H9 (cell line): Measurements from ENCODE around the gene TCFL5. TPM values are rescaled to one million over a fixed set of nuclear protein-coding genes. Genes with fewer than 3 reads are reported as not detected.
A peak's percentile ranks its signal among the peaks of the same experiment; 100 is the strongest.

Experiments
- DNase-seq: peaks from one replicate; pipeline ENCODE4 v3.0.0-alpha.2; 2017
- H2AFZ ChIP-seq: one replicate; pipeline ENCODE4 v1.6.1; 2013; ENCODE audit warnings: mild to moderate bottlenecking, low read length, control low read depth, moderate library complexity
- H2AK5ac ChIP-seq: 2 replicates; pipeline ENCODE4 v1.6.1; 2013; ENCODE audit warnings: low read length, control low read depth, mixed read lengths; ENCODE audit not compliant: insufficient read length
- H2BK120ac ChIP-seq: one replicate; pipeline ENCODE4 v1.6.1; 2013; ENCODE audit warnings: low read depth, mild to moderate bottlenecking, low read length, control low read depth, inconsistent platforms; ENCODE audit not compliant: poor library complexity, severe bottlenecking
- H2BK12ac ChIP-seq: 2 replicates; pipeline ENCODE4 v1.6.1; 2013; ENCODE audit warnings: low read length, control low read depth, mixed read lengths, low read depth; ENCODE audit not compliant: insufficient read length
- H2BK15ac ChIP-seq: 2 replicates; pipeline ENCODE4 v1.6.1; 2013; ENCODE audit warnings: low read depth, low read length, control low read depth
- H2BK20ac ChIP-seq: one replicate; pipeline ENCODE4 v1.6.1; 2013; ENCODE audit warnings: low read depth, mild to moderate bottlenecking, low read length, control low read depth, inconsistent platforms; ENCODE audit not compliant: poor library complexity, severe bottlenecking
- H2BK5ac ChIP-seq: 2 replicates; pipeline ENCODE4 v1.6.1; 2013; ENCODE audit warnings: low read length, control low read depth, mixed read lengths; ENCODE audit not compliant: insufficient read length
- H3K14ac ChIP-seq: 2 replicates; pipeline ENCODE4 v1.6.1; 2013; ENCODE audit warnings: low read length, control low read depth; ENCODE audit not compliant: insufficient read depth
- H3K18ac ChIP-seq: 2 replicates; pipeline ENCODE4 v1.6.1; 2013; ENCODE audit warnings: low read depth, mild to moderate bottlenecking, mixed read lengths, low read length, control low read depth; ENCODE audit not compliant: insufficient read length
- H3K23ac ChIP-seq: 2 replicates; pipeline ENCODE4 v1.6.1; 2013; ENCODE audit warnings: low read length, control low read depth, mixed read lengths, low read depth; ENCODE audit not compliant: insufficient read length
- H3K23me2 ChIP-seq: 2 replicates; pipeline ENCODE4 v1.6.1; 2013; ENCODE audit warnings: low read depth, mild to moderate bottlenecking, mixed read lengths, low read length, control low read depth; ENCODE audit not compliant: insufficient read length, poor library complexity, severe bottlenecking
- H3K27ac ChIP-seq: 2 replicates; pipeline ENCODE4 v1.5.1; 2013; ENCODE audit warnings: low read length, control low read depth, mixed read lengths, low read depth; ENCODE audit not compliant: insufficient read length
- H3K27me3 ChIP-seq: 2 replicates; pipeline ENCODE4 v1.6.1; 2013; ENCODE audit warnings: low read length, control low read depth, inconsistent platforms; ENCODE audit not compliant: insufficient read depth
- H3K4ac ChIP-seq: 2 replicates; pipeline ENCODE4 v1.6.1; 2013; ENCODE audit warnings: low read depth, mild to moderate bottlenecking, control low read depth, inconsistent platforms, low read length, moderate library complexity
- H3K4me1 ChIP-seq: 2 replicates; pipeline ENCODE4 v1.6.1; 2013; ENCODE audit warnings: low read length, control low read depth, inconsistent platforms; ENCODE audit not compliant: insufficient read depth
- H3K4me2 ChIP-seq: 2 replicates; pipeline ENCODE4 v1.6.1; 2013; ENCODE audit warnings: low read length, control low read depth, mixed read lengths; ENCODE audit not compliant: insufficient read length, insufficient read depth
- H3K56ac ChIP-seq: 2 replicates; pipeline ENCODE4 v1.6.1; 2013; ENCODE audit warnings: low read depth, mild to moderate bottlenecking, mixed read lengths, low read length, control low read depth; ENCODE audit not compliant: insufficient read length
- H3K79me1 ChIP-seq: 2 replicates; pipeline ENCODE4 v1.6.1; 2013; ENCODE audit warnings: low read depth, mild to moderate bottlenecking, moderate library complexity, low read length, control low read depth, inconsistent platforms; ENCODE audit not compliant: insufficient read depth, poor library complexity, severe bottlenecking
- H3K79me2 ChIP-seq: 2 replicates; pipeline ENCODE4 v1.6.1; 2013; ENCODE audit warnings: low read length, control low read depth, inconsistent platforms; ENCODE audit not compliant: insufficient read depth
- H3K9ac ChIP-seq: 2 replicates; pipeline ENCODE4 v1.6.1; 2013; ENCODE audit warnings: low read length, control low read depth, mixed read lengths; ENCODE audit not compliant: insufficient read length; ENCODE audit errors: extremely low read depth
- H3K9me3 ChIP-seq: one replicate; pipeline ENCODE4 v1.6.1; 2013; ENCODE audit warnings: low read depth, low read length, inconsistent platforms; ENCODE audit not compliant: control insufficient read depth
- H3T11ph ChIP-seq: one replicate; pipeline ENCODE4 v1.6.1; 2013; ENCODE audit warnings: mild to moderate bottlenecking, low read length, control low read depth, inconsistent platforms
- H4K20me1 ChIP-seq: one replicate; pipeline ENCODE4 v1.6.1; 2013; ENCODE audit not compliant: control insufficient read depth, insufficient read length, insufficient read depth
- H4K5ac ChIP-seq: 2 replicates; pipeline ENCODE4 v1.6.1; 2013; ENCODE audit warnings: low read depth, mild to moderate bottlenecking, mixed read lengths, low read length, control low read depth; ENCODE audit not compliant: insufficient read length
- H4K8ac ChIP-seq: replicated peaks from 2 replicates; pipeline ENCODE4 v1.6.1; 2013; ENCODE audit warnings: low read length, control low read depth, mixed read lengths, low read depth; ENCODE audit not compliant: insufficient read length
- H4K91ac ChIP-seq: 2 replicates; pipeline ENCODE4 v1.6.1; 2013; ENCODE audit warnings: low read depth, mild to moderate bottlenecking, moderate library complexity, mixed read lengths, low read length, control low read depth; ENCODE audit not compliant: insufficient read length
- H3K27ac Mint-ChIP-seq, 3 experiments: 2 replicates in 2 of 3; 3 replicates in 1 of 3; pipeline ENCODE4 v1.8.0; 2020 to 2021; ENCODE audit warnings: mixed read lengths in 3 of 3, mild to moderate bottlenecking in 1 of 3, moderate library complexity in 1 of 3
- H3K27me3 Mint-ChIP-seq: 2 replicates; pipeline ENCODE4 v1.8.0; 2021; ENCODE audit warnings: low read depth, mild to moderate bottlenecking, moderate library complexity, mixed read lengths
- H3K36me3 Mint-ChIP-seq, 3 experiments: 2 replicates in 2 of 3; 3 replicates in 1 of 3; pipeline ENCODE4 v1.8.0; 2020 to 2021; ENCODE audit warnings: low read depth in 3 of 3, mixed read lengths in 3 of 3; ENCODE audit not compliant: insufficient read depth in 1 of 3
- H3K4me1 Mint-ChIP-seq, 2 experiments: 2 replicates each; pipeline ENCODE4 v1.8.0; 2020; ENCODE audit warnings: mixed read lengths in 2 of 2
- H3K4me3 Mint-ChIP-seq, 2 experiments: 2 replicates in 1 of 2; 3 replicates in 1 of 2; pipeline ENCODE4 v1.8.0; 2020 to 2021; ENCODE audit warnings: mild to moderate bottlenecking in 2 of 2, mixed read lengths in 2 of 2, moderate library complexity in 1 of 2
- H3K9me3 Mint-ChIP-seq, 2 experiments: 2 replicates in 1 of 2; 3 replicates in 1 of 2; pipeline ENCODE4 v1.8.0; 2020; ENCODE audit warnings: mild to moderate bottlenecking in 2 of 2, mixed read lengths in 2 of 2, moderate library complexity in 1 of 2
- CTCF ChIP-seq: fragments of 200-600 bp; sonication (generic); conservative IDR thresholded peaks from 3 replicates; pipeline ENCODE4 v1.8.0; 2021; ENCODE audit warnings: antibody characterized with exemption, mild to moderate bottlenecking
- WGBS: extraction: QIAGEN DNeasy Blood & Tissue Kit; methylation state at CpG from one replicate; pipeline ENCODE4 v1.1.7; 2013; ENCODE audit warnings: missing lambda C conversion rate, low lambda C conversion rate, mixed read lengths; ENCODE audit not compliant: insufficient read length; ENCODE audit errors: extremely low coverage; 5-methylcytosine and 5-hydroxymethylcytosine counted together
- total RNA-seq: library from RNA; stranded (reverse); gene quantifications from 2 replicates; pipeline ENCODE4 v1.2.1, GENCODE V29; 2021

The TCFL5 gene
- total RNA-seq, 1 experiment from 2014 or later: 16.4 TPM

- Mint-ChIP-seq H3K27ac (peak overlapping the region in 2 of 3 experiments; percentile 79 to 82; a peak in 3 of 7 replicates), H3K36me3 (peaks cover 43 to 81% (median 50%) of the 10 kb centered on the region in 3 experiments), H3K4me3 (no peak overlapping the region), H3K4me1 (peaks cover 24 to 28% of the 10 kb centered on the region in 2 experiments), H3K27me3 (no peaks in the 10 kb centered on the region), H3K9me3 (no peaks in the 10 kb centered on the region)
- Histone ChIP-seq H2BK12ac (no peak overlapping the region), H2BK20ac (no peak overlapping the region), H2AFZ (no peak overlapping the region), H3K9ac (no peak overlapping the region), H3K23me2 (no peaks in the 10 kb centered on the region), H4K20me1 (no peaks in the 10 kb centered on the region), H3K56ac (no peak overlapping the region), H3K79me1 (no peaks in the 10 kb centered on the region), H3K79me2 (no peaks in the 10 kb centered on the region), H3K14ac (no peak overlapping the region), H3K4ac (no peak overlapping the region), H3K18ac (no peak overlapping the region), H3K23ac (no peak overlapping the region), H2AK5ac (no peak overlapping the region), H3K4me2 (no peak overlapping the region), H3K9me3 (no peaks in the 10 kb centered on the region), H4K5ac (no peak overlapping the region), H3K27ac (no peak overlapping the region), H3K27me3 (no peaks in the 10 kb centered on the region), H4K8ac (no peak overlapping the region), H2BK120ac (no peak overlapping the region), H3T11ph (no peak overlapping the region), H2BK5ac (no peak overlapping the region), H3K4me1 (no peaks in the 10 kb centered on the region; the same call in 1 of the 2 replicates), H4K91ac (no peak overlapping the region), H2BK15ac (no peak overlapping the region)
- no peak for TF ChIP-seq CTCF
- WGBS: no CpG with 5 or more reads among the region's 7 CpGs
- DNase-seq: no peak
Measured at GRCh38 chr20:62886709-62887058, 25.1 kb upstream of the TCFL5 start.
